Posterior vena cava (tissue), 2 donors: Measurements from ENCODE around the gene CPA4. TPM values are rescaled to one million over a fixed set of nuclear protein-coding genes. Genes with fewer than 3 reads are reported as not detected.

Source experiments
- DNase-seq: peaks from one replicate; pipeline ENCODE4 v3.0.0-alpha.2; 2020; ENCODE audit warnings: low spot score
- intact Hi-C, 2 donors: fragments of 100-400 bp; cut with DNase I; formaldehyde crosslinking; loops; one replicate each; pipeline versions ENCODE4 v1.14.1 to v1.14.2; 2022 to 2023
- total RNA-seq, 2 donors: library from RNA; stranded (reverse); fragmentation: NEBNext Ultra II Directional; extraction: Animal tissue kit (Norgen Biotek cat#: 25700); gene quantifications; one replicate each; pipeline ENCODE4 v1.2.1, GENCODE V29; 2021
- donor health status: DM: yes; HTN: yes; CAD: no.
- donor health status: DM: yes; HTN: yes; CAD: no.

CPA4 gene
- total RNA-seq, 2 donors from 2014 or later, result 0.37 to 0.62 TPM

DNA sequence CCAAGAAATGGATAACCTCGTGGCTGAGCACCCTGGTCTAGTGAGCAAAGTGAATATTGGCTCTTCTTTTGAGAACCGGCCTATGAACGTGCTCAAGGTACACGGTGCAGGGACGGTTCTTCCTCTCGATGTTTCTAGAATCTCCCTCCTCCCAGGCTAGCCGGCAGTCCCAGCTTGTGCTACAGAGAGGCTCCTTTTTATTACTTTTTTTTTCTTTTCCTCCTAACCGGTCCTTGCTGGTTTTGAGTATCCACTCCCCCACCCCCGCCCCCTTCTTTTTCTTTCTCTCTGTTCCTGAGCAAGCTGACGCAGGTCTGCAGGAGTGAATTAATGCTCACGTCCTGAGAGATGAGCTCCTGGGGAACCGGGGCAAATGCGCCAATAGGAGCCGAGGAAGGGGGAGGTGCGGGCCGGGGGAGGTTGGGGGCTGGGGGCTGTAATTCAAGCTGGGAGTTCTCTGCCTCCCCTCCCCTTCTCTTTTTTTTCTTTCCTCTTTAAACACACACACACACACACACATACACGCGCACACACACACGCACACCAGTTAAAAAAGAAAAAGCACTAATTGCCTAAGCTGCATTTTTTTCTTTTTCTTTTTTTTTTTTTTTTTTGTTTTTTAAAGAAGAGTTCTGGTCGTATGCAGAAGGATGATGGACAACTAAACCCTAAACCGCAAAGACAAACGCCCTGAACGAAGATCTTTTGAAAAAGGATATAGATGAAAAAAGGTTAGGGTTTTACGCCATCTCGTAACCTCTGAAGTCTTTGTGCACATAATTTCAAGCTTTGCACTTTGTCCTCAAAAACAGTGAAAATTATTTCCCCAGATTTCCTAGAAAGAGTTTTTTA, 19.7 kb upstream of the CPA4 start:
- intact Hi-C loops, result loop anchor here in 1 of 2 donors (10.0 kb wide), 1 partner anchor 221 kb away; the partner anchor contains the start of gene MEST
- DNase-seq, result no peak

DNA sequence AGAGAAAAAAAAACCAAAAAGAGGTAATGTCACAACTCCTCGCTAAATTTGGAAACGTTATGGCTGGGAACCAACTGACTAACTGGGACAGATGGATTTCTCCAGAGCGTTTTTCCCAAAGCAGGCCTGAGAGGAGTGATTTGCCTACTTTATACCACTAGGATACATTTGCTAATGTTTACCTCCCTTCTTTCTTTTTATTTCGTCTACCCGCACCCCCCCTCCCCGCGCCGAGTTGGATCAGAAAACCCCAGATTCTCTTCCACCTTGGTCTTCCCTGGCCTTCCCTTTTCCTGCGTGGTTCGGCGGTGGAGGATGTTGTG, 19.1 kb upstream of the CPA4 start:
- intact Hi-C loops, result loop anchor here in 1 of 2 donors (10.0 kb wide), 1 partner anchor 221 kb away; the partner anchor contains the start of gene MEST
- no peak for DNase-seq

DNA sequence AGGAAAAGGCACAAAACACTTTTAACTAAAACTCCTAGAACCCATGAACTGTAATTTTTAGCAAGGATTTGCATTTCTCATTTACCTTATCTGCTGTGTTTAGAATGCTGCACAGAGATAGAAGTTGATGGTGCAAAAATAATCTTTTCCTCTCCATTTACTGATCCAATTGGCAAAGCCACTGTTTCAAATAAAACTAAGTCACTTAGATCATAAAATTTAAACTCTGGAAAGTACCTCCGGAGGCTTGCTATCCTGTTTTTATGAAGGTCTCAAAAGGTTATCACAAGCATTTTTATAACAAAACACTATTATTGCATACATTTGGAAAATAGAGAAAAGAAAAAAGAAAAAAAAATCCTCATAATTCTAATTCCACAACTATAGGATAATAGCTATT, 18.7 kb upstream of the CPA4 start:
- no peak for DNase-seq
- intact Hi-C loops, result loop anchor here in 1 of 2 donors (10.0 kb wide), 1 partner anchor 221 kb away; the partner anchor contains the start of gene MEST

DNA sequence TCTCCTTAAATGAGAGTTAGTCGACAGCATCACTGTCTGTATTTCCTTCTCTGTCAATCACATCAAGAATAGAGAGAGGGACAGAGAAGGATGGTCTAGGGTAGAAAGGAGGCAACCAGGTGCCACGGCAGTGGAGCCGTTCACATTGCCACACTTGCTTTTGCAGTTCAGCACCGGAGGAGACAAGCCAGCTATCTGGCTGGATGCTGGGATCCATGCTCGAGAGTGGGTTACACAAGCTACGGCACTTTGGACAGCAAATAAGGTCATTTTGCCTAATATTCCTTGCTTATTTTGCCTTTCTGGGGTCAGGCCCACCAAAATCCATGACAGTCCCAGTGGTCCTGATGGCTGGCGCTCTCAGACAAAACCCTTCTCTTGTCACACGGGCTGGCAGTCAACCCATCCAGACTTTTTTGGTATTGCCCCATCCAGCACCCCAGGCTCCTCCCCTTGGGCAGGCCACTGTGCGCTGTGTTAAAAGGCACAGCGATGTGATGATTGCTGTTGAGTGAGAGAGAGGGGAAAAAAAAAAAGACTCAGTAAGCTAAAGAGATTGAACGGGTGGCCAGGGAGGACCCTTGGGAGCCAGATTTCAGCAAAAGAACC, 17.9 kb upstream of the CPA4 start:
- intact Hi-C loops, result loop anchor here in 1 of 2 donors (10.0 kb wide), 1 partner anchor 220 kb away; the partner anchor contains the start of gene MEST
- no peak for DNase-seq

DNA sequence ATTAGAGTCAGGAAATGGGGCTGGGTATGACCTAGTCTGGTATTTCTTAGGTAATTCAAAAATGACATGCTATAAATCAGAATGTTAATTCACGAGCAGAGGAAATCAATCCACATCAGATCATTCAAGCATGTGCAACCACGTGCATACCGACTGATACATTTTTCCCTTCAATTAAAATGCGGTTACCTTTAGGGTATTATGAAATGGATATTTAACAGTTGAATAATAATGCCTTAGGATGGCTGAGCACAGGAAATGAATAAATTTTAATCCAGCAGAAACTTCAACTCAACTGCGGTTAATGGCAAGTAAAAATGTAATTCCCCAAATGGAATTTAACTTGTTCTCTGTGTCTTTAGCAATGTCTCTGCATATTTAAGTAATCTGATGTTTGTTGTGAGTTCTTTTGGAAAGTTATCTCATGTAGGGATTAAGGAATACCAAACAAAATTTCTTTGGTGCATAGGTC, 17.1 kb upstream of the CPA4 start:
- intact Hi-C loops, result loop anchor here in 1 of 2 donors (10.0 kb wide), 1 partner anchor 219 kb away; the partner anchor contains the start of gene MEST
- no peak for DNase-seq

DNA sequence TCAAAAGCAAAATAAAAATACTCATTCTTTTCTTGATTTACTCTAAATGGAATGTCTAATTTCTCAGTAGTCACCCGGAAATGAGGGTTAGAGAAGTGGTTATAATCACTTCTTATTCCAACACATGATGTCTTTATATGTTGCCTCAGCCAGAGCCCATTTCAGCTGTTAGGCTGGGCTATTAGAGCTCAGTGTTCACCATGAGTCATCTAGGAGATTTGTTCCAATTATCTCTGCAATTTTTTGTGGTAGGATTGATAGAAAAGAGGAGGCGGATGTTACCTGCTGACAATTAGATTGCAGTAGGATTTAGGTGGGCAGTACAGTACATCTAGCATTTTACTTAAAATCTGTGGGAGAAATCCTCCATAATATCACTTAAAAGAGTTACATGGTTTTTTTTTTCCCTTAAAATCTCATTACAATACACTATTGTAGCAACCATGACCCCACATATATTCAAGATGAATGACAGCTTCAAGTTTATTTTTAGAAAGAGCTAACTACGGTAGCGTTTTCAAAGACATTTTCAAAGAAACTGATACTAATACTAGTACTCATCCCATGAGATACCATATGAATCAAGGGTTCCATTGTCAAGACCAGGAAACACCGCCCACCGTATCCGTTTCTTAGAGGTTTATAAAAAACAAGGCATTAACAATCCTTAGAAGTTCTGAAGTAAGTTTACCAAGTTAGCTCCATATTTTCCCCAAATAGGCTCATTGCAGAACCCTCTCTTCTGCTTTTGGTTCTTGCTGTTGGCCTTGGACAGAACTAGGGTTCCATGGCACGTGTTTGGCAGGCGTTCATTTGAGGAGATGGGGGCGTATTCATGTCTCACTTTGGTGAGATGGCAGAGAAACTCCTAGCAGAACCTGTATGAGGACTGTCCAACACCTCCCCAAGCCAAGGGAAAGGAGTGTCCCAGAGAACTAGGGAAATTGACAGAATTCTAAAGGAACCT, 15.9 kb upstream of the CPA4 start:
- DNase-seq, result no peak
- intact Hi-C loops, result loop anchor here in 1 of 2 donors (10.0 kb wide), 1 partner anchor 218 kb away; the partner anchor contains the start of gene MEST

DNA sequence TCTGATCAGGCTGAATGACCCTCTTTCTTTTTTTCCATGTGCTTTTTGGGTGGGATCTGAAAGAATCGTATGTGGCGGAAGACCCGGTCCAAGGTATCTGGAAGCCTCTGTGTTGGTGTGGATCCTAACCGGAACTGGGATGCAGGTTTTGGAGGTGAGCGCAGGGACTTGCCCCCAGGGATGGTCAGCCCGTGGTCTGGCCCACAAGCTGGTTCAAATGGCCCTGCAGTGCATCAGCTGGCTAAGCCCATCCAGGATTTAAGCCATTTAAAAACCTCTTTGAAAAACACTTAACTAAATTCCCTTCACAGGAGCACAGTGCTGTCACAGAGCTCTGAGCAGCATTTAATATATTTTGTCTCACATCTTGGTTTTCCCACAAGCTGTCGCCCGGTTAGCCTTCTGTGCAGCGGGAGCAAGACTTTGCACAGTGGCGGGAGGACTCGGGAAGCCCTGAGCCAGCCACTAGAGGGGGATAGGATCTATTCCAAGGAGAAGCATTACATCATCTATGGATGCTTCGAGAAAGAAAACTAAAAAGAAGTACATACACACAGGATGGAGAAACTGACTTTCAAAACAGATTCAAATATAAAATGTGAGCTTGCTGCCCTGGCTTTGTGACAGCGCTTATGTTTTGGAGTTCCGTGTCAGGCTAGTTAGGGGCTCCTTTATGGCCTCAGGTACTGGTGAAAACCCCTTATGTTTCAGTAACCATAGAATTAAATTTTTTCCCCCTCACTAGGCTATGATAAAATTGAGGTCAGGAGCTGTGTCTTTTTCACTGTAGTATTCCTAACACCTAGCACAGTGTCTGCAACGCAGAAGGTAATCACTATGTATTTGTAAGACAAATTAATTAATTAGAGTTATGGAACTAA, 15.0 kb upstream of the CPA4 start:
- no peak for DNase-seq
- intact Hi-C loops, result loop anchor here in 1 of 2 donors (10.0 kb wide), 1 partner anchor 217 kb away; the partner anchor contains the start of gene MEST

DNA sequence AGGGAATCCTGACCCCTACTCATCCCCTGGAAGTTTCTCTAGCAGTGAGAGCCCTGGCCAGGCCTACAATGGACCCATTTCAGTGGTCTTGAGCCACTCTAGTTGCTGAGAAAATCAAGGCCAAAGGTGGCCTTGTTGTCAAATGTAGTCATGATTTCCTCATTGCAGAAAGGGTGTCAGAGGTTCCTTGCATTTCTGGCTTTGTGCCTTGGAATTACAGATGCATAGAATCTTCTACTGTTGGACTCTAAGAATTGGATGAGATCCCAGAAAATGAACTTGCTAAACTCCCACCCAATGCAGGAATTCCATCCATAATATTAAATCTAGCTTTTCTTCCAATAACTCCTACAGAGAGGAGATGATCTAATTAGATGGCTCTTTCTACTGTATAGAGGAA, 14.1 kb upstream of the CPA4 start:
- DNase-seq, result no peak
- intact Hi-C loops, result loop anchor here in 1 of 2 donors (10.0 kb wide), 1 partner anchor 216 kb away; the partner anchor contains the start of gene MEST

DNA sequence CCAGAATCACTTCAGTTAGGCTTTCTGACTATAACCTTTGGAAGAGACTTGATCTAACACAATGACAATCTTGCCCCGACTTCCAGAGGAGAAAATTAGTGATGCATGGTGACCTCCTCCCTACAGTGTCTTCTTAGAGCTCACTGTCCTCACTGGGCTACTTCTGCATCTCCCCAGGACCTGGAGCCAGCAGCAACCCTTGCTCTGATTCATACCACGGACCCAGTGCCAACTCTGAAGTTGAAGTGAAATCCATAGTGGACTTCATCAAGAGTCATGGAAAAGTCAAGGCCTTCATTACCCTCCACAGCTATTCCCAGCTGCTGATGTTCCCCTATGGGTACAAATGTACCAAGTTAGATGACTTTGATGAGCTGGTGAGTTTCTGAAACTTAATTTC, 13.7 kb upstream of the CPA4 start:
- DNase-seq, result no peak
- intact Hi-C loops, result loop anchor here in 1 of 2 donors (10.0 kb wide), 1 partner anchor 216 kb away; the partner anchor contains the start of gene MEST

DNA sequence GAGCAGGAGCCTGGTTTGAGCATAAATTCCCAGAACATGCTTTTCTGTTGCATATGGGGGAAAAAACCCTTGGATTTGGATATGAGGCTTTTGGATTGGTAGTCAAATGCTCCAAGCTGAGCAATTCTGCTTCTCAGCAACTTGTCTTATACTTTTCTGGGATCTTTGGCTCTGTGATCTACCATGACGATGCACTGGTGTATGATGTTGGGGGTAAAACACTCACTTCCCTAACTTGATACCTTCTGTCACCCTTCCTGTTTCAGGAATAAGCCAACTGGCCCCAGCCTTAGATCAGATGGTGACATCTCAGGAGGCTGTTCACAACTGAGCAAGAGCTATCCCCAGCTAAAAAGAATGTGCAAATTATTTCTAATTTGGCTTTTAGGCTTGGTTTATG, 13.1 kb upstream of the CPA4 start:
- intact Hi-C loops, result loop anchor here (5.0 to 10.0 kb wide), 2 partner anchors 72 to 215 kb away; partner anchors contain the start of gene MEST (in 1 of the 2)
- DNase-seq, result no peak

DNA sequence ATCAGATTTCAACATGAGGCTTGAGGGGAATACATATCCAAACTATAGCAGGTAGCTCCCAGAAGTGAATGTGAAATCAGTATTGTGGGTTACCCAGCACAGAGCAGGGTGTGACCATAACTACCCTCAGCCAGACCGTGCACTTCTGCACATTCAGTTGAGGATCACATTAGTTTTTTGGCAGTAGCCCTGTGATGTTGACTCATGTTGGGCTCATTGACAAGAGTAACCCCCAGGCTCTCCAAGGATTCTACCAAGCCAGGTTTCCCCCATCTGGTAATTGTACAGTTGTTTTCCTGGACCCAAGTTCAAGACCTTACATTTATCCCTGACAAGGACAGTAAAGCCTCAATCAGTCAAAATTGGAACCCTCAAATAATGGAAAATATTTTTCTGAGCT, 11.7 kb upstream of the CPA4 start:
- no peak for DNase-seq

DNA sequence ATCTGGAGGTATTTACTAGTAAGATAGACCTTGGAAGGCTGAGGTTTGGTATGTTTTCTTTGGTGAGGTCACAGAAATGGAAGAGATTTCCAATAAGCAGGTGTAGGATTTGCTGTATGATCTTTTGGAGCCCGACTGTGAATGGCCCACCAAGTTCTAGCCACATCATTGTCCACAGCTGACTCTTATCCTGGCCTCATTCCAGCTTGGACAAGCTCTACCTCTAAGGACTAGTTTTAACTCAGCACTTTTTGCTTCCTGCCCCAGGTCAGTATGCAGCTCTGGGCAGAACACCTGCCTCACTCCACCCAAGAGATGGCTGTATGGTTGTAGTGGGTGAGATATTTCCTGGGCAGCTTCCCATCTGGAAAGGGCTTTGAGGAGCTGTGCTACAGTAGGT, 6.1 kb upstream of the CPA4 start:
- intact Hi-C loops, result no loop called here
- no peak for DNase-seq

More for the DNA sequence above, 11.7 kb upstream of the CPA4 start:
- intact Hi-C loops, result loop anchor here in 1 of 2 donors (5.0 kb wide), 1 partner anchor 71 kb away; no protein-coding TSS in a partner anchor

DNA sequence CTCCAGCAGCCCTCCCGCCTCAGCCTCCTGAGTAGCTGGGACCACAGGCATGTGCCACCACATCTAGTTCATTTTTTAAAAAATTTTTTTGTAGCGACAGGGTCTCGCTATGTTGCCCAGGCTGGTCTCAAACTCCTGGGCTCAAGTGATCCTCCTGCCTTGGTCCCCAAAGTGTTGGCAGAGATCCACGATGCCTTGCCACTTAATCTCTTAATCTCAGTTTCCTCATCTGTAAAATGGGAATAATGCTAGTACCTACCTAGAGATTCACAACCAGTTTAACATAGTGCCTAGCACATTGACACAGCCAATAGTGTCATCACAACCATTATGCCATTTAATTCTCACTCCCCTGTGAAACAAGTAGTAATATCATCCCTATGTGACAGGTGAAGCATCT, 4.8 kb upstream of the CPA4 start:
- intact Hi-C loops, result no loop called here
- DNase-seq, result no peak

DNA sequence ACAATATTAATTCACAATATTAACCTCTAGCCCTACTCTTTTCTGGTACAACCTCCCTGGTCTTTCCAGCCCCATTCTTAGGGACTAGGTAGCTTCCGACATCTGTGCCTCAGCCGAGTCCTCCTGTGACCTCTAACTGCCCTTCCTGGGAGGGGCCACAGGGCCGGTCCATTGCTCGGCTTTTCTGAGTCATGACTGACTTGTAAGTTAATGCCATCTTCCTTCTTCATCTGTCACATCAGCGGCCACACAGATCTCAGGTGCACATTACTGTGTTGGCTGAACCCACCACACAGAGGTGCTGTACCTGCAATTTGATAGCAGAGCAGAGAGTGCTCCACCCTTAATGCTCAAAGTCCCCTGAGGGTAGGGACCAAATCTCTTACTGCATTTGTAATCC, 4.1 kb upstream of the CPA4 start:
- intact Hi-C loops, result no loop called here
- no peak for DNase-seq

DNA sequence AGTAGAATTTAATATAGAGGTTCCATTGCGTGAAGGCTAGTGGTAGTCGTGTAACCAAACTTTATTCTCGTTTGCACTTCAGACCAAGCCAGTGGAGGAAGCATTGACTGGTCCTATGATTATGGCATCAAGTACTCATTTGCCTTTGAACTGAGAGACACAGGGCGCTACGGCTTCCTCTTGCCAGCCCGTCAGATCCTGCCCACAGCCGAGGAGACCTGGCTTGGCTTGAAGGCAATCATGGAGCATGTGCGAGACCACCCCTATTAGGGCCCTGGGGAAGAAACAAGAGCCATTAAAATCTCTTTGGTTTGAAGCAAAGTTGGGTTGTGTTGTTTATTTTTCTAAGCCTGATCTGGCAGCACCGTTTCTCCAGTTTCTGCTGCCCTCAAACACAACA, 3.5 kb upstream of the CPA4 start:
- intact Hi-C loops, result no loop called here
- no peak for DNase-seq

DNA sequence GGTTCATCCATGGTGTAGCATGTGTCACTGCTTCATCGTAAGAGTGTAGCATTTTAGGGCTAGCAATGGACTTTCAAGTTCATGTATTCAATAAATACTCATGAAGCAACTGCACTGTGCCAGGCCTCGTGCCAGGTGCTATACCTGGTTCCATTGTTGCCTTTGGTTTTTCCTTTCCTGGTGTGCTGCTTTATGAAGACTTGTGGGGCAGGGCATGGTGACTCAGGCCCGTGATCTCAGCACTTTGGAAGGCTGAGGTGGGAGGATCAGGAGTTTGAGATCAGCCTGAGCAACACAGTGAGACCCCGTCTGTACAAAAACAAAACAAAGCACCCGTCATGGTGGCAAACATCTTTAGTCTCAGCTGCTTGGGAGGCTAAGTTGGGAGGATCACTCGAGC, 2.2 kb upstream of the CPA4 start:
- intact Hi-C loops, result no loop called here
- no peak for DNase-seq

DNA sequence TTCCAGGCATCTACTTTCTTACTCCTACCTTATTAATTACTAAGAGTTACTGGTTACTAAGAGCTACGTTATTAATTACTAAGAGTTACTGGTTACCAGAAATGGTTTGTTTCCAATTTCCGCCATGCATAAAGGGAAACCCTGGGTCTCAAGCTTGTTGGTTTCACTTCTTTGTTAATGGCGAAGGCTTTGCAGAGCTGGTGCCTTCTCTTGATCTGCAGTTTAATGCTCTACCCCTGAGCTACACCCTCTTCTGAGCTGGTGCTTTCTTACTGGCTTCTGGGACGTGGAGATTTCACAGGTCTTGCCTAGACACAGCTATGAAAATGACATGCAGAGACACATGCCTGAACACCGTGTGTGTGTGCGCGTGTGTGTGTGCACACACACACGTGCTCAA, 560 bp downstream of the CPA4 start:
- intact Hi-C loops, result no loop called here
- no peak for DNase-seq

DNA sequence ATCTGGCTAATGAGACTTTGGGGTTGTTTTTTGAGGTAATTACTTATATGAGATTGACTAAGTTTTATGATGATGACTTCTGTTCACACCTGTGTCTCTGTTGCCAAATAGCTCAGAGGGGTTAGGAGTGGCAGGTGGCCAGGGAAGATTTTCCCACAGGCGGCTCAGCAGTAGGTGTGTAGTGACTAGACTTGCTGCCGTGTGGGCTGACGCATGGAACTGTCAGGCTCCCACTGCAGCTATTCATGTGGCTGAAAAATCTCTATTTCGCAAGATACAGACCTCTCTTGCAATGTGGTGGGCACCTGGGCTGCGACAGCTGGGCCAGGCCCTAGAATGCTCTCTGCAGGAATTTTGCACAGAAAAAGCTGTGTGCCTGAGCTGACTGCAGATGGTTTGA, 1.4 kb downstream of the CPA4 start:
- no peak for DNase-seq
- intact Hi-C loops, result no loop called here
